NK-92 (cell line): ENCODE data around the gene VEGFD.

Source experiments
- DNase-seq: peaks from one replicate; lab custom pipeline; 2025; ENCODE audit not compliant: unreplicated experiment; lab: John Stamatoyannopoulos, UW

VEGFD gene

DNA sequence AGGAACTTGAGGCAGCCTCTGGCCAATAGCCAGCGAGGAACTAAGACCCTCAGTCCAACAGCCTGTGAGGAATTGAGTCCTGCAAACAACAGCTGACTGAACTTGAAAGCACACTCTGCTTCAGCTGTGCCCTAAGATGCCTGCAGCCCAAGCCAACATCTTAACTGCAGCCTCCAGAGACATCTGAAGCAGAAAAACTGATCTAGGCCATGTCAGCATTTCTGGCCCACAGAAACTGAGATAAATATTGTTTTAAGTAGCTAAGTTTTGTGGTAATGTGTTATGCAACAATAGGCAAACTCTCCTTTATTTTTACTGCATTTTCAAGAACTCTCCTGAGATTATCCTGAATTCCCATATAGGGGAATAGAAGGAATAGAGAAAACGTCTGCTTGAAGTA, 24.5 kb downstream of the VEGFD start:
- DNase-seq: no peak

DNA sequence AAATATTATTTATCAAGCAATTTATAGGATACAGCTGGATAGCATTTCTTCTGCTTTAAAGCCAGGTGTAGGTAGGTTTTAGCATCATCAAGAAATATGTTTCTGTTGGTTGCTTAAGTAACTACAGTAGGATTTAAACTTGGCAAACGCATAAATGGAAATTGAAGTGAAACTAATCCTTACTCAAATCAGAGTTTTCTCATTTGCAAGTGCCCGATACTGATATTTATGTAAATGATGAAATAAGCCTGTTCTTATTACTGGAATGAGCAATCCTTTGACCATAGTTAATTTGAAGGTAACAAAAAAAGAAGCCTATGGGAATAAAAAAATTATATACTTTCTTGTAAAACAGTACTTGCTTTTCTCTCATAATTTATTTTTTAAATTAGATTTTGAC, 25.7 kb downstream of the VEGFD start:
- no peak for DNase-seq

DNA sequence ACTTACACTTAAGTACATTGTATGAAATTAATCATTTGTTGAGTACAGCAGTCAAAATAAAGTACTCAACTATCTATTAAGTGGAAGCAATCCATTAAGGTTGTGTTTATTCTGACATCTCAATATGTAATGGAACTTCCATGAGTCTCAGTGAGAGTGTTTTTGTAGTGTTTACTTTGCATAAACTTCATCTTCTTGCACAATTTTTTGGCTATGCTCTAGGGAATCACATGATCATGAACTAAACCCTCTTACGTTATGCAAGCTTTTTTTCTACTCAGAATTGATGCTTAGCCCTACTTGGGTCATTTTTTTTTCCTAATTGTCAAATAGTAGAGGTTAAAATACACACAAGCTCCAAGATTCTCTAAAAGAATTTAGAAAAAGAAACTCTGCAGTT, 27.8 kb downstream of the VEGFD start:
- no peak for DNase-seq

DNA sequence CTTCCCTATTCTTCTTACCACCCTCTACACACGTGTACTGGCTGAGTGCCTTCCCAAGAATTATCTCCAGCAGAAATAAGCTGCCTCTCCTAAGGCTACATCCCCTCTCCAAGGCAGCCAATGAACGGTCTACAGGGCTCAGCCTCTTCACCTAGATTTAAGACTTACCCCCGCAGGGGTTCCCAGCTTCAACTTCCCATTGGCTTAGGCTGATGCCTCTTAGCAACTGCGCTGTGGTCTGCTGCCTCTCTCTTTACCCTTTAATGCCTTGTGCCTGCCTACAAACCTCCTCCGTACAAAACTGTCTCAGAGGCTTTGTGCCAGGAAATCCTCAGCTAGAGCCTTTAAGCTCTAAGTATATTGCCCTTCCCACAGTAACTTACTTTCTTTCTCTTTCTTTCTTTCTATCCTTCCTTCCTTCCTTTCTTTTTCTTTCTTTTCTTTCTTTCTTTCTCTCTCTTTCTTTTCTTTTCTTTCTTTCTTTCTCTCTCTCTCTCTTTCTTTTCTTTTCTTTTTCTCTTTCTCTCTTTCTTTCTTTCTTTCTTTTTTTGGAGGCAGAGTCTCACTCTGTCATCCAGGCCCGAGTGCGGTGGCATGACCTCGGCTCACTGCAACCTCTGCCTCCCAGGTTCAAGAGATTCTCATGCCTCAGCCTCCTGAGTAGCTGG, 33.8 kb downstream of the VEGFD start:
- DNase-seq: no peak

DNA sequence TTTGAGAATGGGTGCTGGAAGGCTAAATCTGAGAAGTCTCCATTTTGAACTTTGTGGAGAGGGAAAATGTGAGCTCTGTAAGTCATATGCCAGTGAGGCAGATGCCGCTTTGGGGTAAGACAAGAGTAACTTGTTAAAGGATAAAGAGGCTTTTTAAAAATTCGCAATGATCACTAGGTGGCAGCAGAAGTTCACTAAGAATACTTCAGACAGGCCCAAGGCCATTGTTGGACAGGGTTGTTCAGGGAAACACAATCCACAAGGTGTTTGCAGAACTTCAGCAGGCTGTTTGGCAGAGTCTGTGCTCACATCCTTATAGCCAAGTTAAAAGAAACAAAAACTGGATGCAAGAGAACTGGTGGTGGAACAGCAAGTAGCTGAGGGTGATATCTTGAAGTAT, 35.2 kb downstream of the VEGFD start:
- no peak for DNase-seq

DNA sequence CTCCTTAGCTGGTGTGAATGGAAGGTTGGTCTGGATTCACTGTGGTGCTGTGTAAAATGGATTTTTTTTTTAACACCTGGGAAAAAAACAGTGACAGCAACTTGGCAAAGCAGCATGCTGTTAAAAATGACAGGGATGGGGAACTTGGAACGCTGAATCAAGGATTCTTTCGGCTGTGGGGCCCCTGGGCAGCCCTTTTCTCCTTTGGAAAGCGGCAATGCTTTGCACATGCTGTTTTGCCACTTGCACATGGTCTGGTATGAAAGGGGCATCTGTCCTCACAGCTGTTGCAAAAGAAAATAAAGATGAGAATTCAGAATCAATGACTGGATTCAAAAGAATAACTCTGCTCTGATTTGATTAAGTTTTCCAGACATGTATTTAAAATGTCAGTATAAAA, 38.2 kb downstream of the VEGFD start:
- no peak for DNase-seq

DNA sequence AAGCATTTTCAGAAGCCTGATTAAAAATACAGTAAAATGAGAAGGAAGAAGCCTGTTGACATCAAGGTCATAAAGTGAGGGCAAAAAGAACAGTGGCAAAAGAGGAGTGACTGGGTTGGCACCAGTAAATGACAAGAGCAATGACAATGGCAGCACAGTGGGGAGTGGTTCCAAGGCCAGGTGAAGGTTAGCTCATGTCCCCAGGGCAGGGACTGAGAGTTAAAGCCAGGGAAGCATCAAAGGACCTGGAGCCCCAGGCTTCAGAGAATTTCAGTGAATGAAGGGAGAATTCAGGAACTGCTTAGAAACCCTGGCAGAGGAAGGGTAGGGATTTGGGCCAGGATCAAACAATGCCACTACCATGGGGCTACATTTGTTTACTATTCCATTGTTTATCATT, 40.1 kb downstream of the VEGFD start:
- DNase-seq: no peak

DNA sequence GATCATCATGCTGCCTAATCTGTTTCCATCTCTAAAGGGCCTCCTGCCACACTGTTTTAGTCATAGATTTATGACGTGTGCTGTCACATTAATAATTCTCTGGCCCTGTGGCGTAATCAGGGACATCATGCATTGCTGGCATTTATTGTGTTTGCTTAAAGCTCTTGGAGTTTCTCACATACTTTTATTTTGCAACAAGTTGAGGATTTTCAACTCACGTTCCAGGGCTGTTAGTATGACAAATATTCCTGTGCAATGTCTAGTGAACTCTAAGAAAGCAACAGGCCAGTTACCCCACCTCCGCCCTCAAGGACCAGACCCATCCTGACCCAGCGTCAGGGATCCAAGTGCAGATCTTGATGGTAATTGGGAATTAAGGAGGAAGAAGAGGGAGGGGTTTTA, 41.1 kb downstream of the VEGFD start:
- DNase-seq: no peak

DNA sequence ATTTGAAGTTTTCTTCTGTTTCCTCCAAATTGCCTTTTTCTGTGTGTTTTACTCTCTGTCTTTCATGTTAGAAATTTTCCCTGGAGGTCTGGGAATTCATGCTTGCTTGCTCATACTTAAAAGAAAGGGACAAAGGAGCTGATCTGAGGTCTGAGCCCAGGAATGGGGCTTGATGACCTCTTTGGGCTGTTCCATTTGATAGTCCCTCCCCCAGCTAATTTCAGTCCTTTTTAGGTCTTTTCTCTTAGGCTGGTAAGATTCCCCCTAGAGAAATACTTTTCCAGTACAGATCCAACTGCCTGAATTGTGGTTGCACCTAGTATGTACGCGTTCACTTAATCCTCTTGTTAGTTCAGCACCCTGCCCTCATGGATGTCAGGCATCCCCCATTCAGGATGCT, 43.3 kb downstream of the VEGFD start:
- no peak for DNase-seq

DNA sequence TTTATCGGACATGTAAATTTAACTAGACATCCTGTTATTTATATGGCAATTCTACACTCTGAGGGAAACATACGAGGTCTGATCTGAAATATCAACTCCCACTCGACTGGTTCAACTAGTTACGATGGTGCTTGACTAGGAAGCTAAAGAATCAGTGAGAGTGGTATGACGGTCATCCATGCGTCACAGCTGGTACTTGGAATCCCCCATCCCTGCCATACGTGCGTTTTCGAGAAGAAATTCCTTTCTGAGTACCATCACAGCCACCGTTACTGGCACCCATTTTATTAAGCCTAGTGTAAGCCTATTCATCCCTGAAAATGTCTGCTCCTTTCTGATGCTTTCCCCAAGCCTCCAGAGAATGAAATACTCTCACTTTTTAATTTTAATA, 48.2 kb downstream of the VEGFD start:
- no peak for DNase-seq

DNA sequence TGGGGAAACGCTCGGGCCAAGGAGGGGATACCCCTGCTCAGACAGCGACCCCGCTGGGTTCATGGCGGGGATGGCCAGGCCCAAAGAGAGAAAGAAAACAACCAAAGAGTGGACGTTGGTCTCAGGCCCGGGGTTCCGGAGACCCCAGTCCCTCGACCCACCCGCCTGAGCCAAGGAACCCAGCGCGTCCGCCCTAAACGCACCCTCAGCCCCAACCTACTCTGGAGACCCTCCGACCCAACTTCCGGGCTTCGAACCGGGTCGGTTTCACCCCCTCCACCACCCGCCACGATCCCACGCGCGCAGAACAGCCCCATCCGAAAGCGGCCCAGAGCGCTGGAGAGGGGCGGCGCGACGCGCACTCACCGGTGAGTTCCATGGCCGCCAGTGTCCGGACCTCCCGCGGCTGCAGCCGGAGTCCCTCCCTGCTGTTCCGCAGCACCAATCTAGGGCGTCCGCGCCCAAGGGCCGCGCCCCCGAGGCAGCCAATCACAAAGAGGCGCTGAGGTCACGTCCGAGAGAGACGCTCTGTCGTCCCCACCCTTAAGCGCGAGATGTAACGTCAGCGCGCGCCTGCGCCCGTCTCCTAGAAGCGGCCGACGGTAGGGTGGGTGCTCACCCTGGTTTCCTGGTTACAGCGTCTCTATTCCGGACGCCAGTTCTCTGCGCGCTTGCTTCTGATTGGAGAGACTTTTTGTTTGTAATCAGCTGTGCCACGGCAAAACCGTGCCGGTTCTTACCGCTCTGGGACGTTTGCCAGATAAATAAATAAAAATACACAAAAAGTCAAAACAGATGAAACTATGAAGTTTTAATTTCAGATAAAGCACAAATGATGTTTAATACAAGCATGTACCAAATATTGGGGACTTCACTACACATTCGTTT, 48.8 kb downstream of the VEGFD start, which contains the start of gene PIGA:
TSS of gene PIGA (minus strand) at position 389 of the 888 bp plus-strand sequence. CDS start 3,593 bp downstream, outside the sequence.
- peak; percentile 60 for DNase-seq

DNA sequence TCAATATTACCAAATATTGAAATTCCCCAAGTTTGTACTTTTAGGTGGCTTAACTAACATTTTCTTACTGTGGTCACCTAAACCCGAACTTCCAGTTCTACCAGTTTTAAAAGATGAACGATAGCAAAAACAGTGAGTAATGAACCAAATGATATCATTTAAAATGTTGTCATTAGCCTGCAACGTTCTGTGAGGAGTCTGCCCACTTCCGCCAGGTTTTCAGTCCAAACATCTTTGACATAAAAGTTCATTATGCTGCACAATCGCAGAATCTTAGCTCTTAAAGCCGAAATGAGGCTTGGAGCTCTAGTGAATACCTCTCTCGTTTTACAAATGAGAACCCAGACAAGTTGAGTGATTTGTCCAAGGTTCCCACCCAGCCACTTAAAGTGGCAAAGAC, 49.7 kb downstream of the VEGFD start:
- DNase-seq: no peak

DNA sequence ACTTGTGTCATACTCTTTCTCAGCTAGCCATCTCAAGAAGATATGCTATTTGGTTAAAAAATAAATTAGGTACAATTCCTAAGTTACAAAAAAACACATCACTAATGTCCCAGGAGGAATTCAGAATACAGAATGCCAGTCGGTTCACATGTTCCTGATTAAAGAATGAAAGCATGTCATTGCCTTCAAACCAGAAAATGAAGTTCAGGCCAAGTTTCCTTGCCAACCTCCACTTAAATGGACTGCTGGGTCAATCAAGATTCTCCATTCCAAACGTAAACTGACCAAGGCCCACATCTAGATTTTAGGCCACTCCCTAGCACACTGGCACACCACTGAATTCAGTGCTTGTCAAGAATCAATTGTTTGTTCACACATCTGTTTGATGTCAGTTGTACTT, 55.4 kb downstream of the VEGFD start:
- no peak for DNase-seq

DNA sequence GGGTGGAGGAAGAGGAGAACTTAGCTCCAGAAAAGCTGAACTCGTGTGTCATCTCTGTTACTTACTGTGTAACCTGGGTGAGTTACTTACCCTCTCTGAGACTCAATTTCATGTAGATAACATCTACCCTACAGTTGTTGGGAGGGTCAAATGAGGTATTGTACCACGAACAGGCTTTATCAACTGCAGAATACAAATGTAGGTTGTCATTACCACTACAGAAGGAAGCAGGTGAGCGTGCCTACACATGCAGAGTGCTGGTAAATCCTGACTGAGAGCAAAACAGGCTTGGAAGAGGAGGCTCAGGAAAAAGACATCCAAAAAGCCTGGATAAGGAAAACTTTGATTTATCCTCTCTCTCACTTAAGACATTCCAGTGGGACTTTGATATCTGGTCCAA, 56.1 kb downstream of the VEGFD start:
- DNase-seq: no peak

DNA sequence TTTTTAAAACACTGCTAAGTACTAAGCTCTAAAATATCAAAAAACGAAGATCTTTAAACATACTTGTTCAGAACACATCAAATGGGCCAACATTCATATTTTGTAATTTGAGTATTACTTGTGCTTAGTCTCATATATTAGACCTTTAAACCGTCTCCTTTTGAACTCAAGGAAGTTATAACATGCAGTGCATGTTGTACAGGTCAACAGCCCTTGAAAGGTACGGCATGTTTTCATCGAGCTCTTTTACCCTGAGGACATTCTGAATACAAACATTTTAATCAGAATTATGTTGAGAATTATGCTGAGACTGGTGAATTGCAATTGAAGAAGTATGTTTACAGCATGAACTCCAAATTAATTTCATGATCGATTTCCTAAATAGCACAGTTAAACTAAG, 61.7 kb downstream of the VEGFD start:
- no peak for DNase-seq

DNA sequence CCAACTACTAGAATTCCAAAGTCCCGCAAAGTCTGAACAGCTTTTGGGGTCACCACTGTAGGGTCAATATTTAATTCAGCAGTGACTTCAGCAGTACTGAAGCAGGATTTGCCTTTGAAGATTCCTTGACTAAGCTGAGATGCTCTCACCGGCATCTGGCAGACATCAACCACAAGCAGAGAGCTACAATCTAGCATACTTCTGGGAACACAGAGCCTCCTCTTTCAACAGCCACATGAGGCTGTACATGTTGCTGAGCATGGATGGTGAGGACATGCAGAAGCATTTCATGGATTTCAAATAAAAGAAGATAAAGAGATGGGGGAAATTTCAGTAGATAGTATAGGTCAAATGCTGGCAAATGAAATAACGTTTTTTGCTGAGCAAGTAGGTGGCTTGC, 62.1 kb downstream of the VEGFD start:
- DNase-seq: no peak

DNA sequence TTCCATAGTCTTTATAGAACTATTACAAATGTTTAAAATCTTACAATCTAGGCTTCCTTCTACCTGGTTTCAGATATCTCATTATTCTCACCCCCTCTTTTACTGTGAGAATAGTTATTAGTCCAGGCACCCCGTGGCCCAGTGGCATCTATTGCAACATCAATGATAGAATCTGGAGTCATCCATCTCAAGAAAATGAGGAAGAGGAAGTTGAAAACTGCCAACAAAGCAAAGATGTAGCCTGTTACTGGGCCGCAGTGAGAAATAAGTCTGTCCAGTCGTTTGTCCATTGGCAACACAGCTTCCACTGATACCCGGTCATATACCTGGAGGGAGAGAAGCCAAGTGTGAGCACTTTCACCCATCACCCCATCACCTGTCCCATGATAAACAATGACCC, 62.8 kb downstream of the VEGFD start:
- no peak for DNase-seq

DNA sequence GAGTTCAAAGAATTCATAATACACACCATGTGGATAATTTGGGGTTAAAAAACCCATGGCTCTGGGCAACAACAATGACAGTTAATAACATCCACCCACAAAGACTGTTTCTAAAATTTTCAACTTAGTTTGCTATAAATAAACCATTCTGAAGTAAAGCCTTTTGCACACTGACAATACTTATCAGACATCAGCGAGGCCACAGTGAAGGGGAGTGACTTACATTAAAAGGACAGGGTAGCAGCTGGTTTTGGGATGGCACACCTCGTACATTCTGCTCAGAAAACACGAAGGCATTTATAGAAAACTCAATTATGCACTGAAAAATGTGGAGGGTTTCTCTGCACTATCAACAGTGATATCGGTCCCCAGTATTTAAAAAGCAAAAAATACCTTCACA, 63.9 kb downstream of the VEGFD start:
- no peak for DNase-seq

DNA sequence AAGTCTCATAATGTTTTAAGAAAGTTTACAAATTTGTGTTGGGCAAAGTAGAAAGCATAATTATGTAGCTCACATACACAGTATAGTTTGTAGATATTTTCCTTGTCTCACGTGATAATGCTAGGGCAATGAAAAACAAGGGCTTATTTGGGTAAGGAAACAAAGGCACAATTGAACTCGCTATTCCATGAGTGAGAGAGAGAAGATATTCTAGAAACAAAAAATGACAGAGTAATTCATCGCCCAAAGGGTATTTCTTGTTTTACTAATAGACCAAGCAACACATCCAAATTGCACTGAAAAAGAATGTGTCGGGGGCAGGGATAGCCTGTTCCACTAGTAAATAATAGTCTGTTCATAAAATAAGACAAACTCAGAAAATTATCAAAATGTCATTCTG, 65.1 kb downstream of the VEGFD start:
- DNase-seq: no peak

DNA sequence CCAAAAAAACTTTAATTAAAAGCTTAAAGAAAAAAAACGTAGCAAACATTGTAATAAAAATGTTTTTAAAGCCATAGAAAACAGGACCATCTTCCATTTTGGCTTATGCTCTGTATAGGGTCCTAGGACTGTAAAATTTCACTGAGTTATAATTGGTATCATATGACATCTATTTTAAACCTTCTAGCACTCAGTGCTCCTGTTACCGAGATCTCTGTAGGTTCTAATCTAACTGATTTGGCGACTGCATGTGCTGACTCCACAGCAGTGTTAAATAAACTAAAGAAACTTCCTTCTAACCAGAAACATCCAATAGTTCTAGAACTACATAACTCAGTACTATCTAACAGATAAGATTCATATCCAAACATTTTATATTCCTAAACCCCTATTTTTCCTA, 68.7 kb downstream of the VEGFD start, which contains the start of gene ASB11:
TSS of gene ASB11 (minus strand) at position 132 of the 400 bp plus-strand sequence. CDS start at position 97, 35 bp downstream.
- DNase-seq: no peak

DNA sequence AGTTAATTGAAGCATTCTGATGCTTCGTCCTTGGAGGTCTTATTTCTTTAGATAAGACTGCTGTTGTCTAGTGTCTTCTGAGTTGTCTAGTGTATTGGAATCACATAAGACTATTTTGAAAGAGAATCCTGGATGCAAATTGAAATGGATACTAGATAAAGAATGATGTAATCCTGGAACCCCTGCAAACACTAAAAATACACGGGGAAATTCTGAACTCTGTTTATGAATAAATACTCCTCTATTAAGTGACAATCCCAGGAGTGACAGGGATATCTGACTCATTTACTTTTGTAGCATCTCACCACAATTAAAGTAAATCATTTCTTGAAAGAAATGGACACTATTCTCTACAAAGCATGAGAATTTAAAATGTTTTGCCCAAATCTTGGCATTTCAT, 69.7 kb downstream of the VEGFD start:
- no peak for DNase-seq

DNA sequence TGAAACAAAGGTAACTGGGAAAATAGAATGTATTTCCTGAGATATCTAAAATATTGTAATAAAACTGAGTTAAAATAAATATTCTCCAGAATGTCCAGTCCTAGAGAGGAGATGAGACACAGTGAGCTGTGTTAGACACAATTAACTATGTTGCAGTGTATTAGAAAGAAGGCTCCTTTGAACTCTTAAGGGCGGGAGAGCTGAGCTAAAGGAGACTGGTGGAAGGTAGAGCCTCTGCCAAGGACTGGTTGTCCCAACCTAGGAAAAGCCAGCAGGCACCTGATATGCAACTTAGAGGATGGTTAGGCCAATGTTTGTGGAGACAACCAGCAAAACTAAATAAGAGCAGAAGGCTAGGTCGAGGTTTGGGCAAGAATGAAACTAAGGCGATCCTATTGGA, 73.1 kb downstream of the VEGFD start:
- no peak for DNase-seq
